IMR-90 (cell line): Measurements from ENCODE around the gene NSUN6. TPM values are rescaled to one million over a fixed set of nuclear protein-coding genes. Genes with fewer than 3 reads are reported as not detected.
"Not testable (repeated sequence)": the region's sequence is repeated elsewhere in the genome, so short reads cannot be mapped to it uniquely, and the experiment has no call there.

Experiments used
- ATAC-seq: fragments of 200-7000 bp; cut with Tn5 transposase; 2 replicates; pipeline ENCODE4 v1.9.1; 2020; ENCODE audit warnings: low read depth, mild to moderate bottlenecking, moderate library complexity
- BruUV-seq: library from RNA; stranded (reverse); fragments of 400-500 nt; replicated peaks from 2 replicates; lab custom pipeline; 2021; lab: Mats Ljungman, UMichigan
- CTCF ChIA-PET: fragments of 300-600 bp; formaldehyde crosslinking; extraction: SDS; loops from one replicate; lab custom pipeline; 2021; ENCODE audit warnings: antibody characterized with exemption; lab: Yijun Ruan, JAX
- POLR2A ChIA-PET: fragments of 300-600 bp; sonication (Branson Sonifier 250); formaldehyde crosslinking; loops from one replicate; lab custom pipeline; 2022; ENCODE audit warnings: antibody characterized with exemption; ENCODE audit not compliant: unreplicated experiment; lab: Charles Lee
- DNase-seq: peaks from one replicate; pipeline ENCODE4 v3.0.0; 2013
- H2AFZ ChIP-seq: replicated peaks from 2 replicates; pipeline ENCODE3; 2013; ENCODE audit warnings: low read length, mild to moderate bottlenecking; ENCODE audit not compliant: poor library complexity
- H2AK5ac ChIP-seq: 2 replicates; pipeline ENCODE4 v1.6.1; 2013; ENCODE audit warnings: low read depth, low read length, inconsistent platforms
- H2AK9ac ChIP-seq: replicated peaks from 2 replicates; pipeline ENCODE3; 2013; ENCODE audit warnings: mild to moderate bottlenecking, low read depth, low read length, moderate library complexity; ENCODE audit not compliant: poor library complexity
- H2BK120ac ChIP-seq: 2 replicates; pipeline ENCODE4 v1.6.1; 2013; ENCODE audit warnings: low read depth, low read length, inconsistent platforms
- H2BK15ac ChIP-seq: 3 replicates; pipeline ENCODE4 v1.6.1; 2013; ENCODE audit warnings: low read depth, low read length, inconsistent platforms
- H2BK20ac ChIP-seq: 2 replicates; pipeline ENCODE4 v1.6.1; 2013; ENCODE audit warnings: low read depth, mild to moderate bottlenecking, inconsistent platforms, low read length, moderate library complexity
- H2BK5ac ChIP-seq: 2 replicates; pipeline ENCODE4 v1.6.1; 2013; ENCODE audit warnings: mild to moderate bottlenecking, low read depth, low read length, inconsistent platforms; ENCODE audit not compliant: poor library complexity, severe bottlenecking
- H3K14ac ChIP-seq: replicated peaks from 2 replicates; pipeline ENCODE4 v1.6.1; 2013; ENCODE audit warnings: low read depth, low read length, inconsistent platforms
- H3K18ac ChIP-seq: 2 replicates; pipeline ENCODE4 v1.6.1; 2013; ENCODE audit warnings: low read depth, low read length, control low read depth
- H3K23ac ChIP-seq: 2 replicates; pipeline ENCODE4 v1.6.1; 2013; ENCODE audit warnings: low read depth, low read length, inconsistent platforms
- H3K27ac ChIP-seq: 2 replicates; pipeline ENCODE4 v1.5.1; 2013; ENCODE audit warnings: mild to moderate bottlenecking, control low read depth, low read length; ENCODE audit not compliant: insufficient read depth
- H3K27me3 ChIP-seq: 2 replicates; pipeline ENCODE4 v1.6.1; 2013; ENCODE audit warnings: low read length; ENCODE audit not compliant: control insufficient read depth, insufficient read depth
- H3K36me3 ChIP-seq: 2 replicates; pipeline ENCODE4 v1.6.1; 2013; ENCODE audit warnings: low read length, mixed read lengths; ENCODE audit not compliant: control insufficient read depth, insufficient read depth
- H3K4ac ChIP-seq: 2 replicates; pipeline ENCODE4 v1.6.1; 2013; ENCODE audit warnings: low read depth, low read length, inconsistent platforms
- H3K4me1 ChIP-seq: 2 replicates; pipeline ENCODE4 v1.6.1; 2013; ENCODE audit warnings: low read length, mixed read lengths; ENCODE audit not compliant: control insufficient read depth, insufficient read depth
- H3K4me2 ChIP-seq: 2 replicates; pipeline ENCODE4 v1.6.1; 2013; ENCODE audit warnings: low read depth, mild to moderate bottlenecking, control low read depth, low read length, moderate library complexity
- H3K4me3 ChIP-seq: 2 replicates; pipeline ENCODE4 v1.5.1; 2013; ENCODE audit warnings: low read depth, mild to moderate bottlenecking, control low read depth, low read length, moderate library complexity; ENCODE audit not compliant: insufficient read depth
- H3K56ac ChIP-seq: 2 replicates; pipeline ENCODE4 v1.6.1; 2013; ENCODE audit warnings: low read length, inconsistent platforms; ENCODE audit not compliant: insufficient read depth; ENCODE audit errors: extremely low read depth
- H3K79me1 ChIP-seq, 2 experiments: 2 replicates each; pipeline ENCODE4 v1.6.1; 2013; ENCODE audit warnings: low read length in 2 of 2, inconsistent platforms in 1 of 2, low read depth in 1 of 2
- H3K9ac ChIP-seq: 2 replicates; pipeline ENCODE4 v1.6.1; 2013; ENCODE audit warnings: low read depth, low read length, control low read depth
- H3K9me1 ChIP-seq: 2 replicates; pipeline ENCODE4 v1.6.1; 2013; ENCODE audit warnings: low read length, inconsistent platforms; ENCODE audit not compliant: insufficient read depth
- H3K9me3 ChIP-seq: 2 replicates; pipeline ENCODE4 v1.6.1; 2013; ENCODE audit warnings: low read length; ENCODE audit not compliant: control insufficient read depth, insufficient read depth
- H4K20me1 ChIP-seq: 2 replicates; pipeline ENCODE4 v1.6.1; 2013; ENCODE audit warnings: low read length, inconsistent platforms; ENCODE audit not compliant: insufficient read depth
- H4K5ac ChIP-seq: 2 replicates; pipeline ENCODE4 v1.6.1; 2013; ENCODE audit warnings: mild to moderate bottlenecking, low read depth, low read length, control low read depth
- H4K8ac ChIP-seq, 2 experiments: 2 replicates each; pipeline ENCODE4 v1.6.1; 2013; ENCODE audit warnings: low read depth in 2 of 2, low read length in 2 of 2, control low read depth in 1 of 2, inconsistent platforms in 1 of 2
- H4K91ac ChIP-seq: 2 replicates; pipeline ENCODE4 v1.6.1; 2013; ENCODE audit warnings: low read depth, low read length, inconsistent platforms; ENCODE audit not compliant: insufficient read depth
- WGBS, 2 experiments: methylation state at CpG; one replicate each; pipeline versions ENCODE4 v1.1.5 to v1.1.7; 2013; ENCODE audit warnings: missing lambda C conversion rate in 2 of 2; ENCODE audit not compliant: insufficient read length in 1 of 2; ENCODE audit errors: extremely low coverage in 2 of 2; 5-methylcytosine and 5-hydroxymethylcytosine counted together
- dilution Hi-C: fragments of 300-500 bp; cut with HindIII; formaldehyde crosslinking; loops from one replicate; pipeline ENCODE4 v1.14.3; 2018; ENCODE audit warnings: low sequenced_read_pairs; ENCODE audit not compliant: unreplicated experiment
- in situ Hi-C: fragments of 300-500 bp; cut with MboI; formaldehyde crosslinking; loops from 3 replicates; pipeline ENCODE4 v1.14.3; 2019; ENCODE audit warnings: low sequenced_read_pairs, inconsistent platforms, mixed read lengths
- intact Hi-C: fragments of 100-400 bp; cut with micrococcal nuclease; formaldehyde crosslinking; loops from 2 replicates; pipeline ENCODE4 v1.10.0; 2022
- polyA plus RNA-seq, 3 experiments: library from polyadenylated mRNA; depleted of rRNA; stranded (reverse); fragments of >200 nt; gene quantifications; 2 replicates each; pipeline ENCODE4 v1.2.3, GENCODE V29; 2012; ENCODE audit warnings: low replicate concordance in 1 of 3
- total RNA-seq: library from RNA; depleted of rRNA; stranded (reverse); fragments of >200 nt; gene quantifications from 2 replicates; pipeline ENCODE4 v1.2.3, GENCODE V29; 2012

The NSUN6 gene
- total and polyA plus RNA-seq, 2 of the 4 experiments (the other 2 are of a cell fraction), result 4.6 to 11.5 TPM

DNA sequence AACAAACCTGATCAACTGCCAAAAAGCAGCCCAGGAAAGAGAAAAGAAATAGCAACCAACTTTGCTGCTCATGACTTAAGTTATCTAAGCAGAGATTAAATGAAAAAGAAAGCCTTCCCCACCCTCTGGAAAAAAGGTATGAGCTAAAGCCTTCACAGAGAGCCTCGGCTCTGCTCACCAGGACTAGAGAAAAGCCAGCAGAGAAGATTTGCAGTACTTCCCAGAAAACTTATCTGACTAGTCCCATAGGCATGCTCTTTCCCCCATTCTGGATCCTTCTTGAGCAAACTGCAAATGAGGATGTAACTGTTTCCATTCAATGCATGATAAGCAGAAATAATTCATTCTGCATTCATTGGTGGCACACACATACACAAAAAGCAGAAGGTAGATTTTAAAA lies 27.7 kb downstream of the NSUN6 start:
- H3K9me3 ChIP-seq, H3K4me1 ChIP-seq, H3K4ac ChIP-seq, dilution Hi-C loops, H2AFZ ChIP-seq, H3K27me3 ChIP-seq, H4K20me1 ChIP-seq, BruUV-seq, H3K27ac ChIP-seq, H2AK9ac ChIP-seq, H4K8ac ChIP-seq, H2BK15ac ChIP-seq, intact Hi-C loops, H3K4me3 ChIP-seq, H2BK120ac ChIP-seq, H3K79me1 ChIP-seq, H3K9ac ChIP-seq, in situ Hi-C loops, H3K9me1 ChIP-seq, POLR2A ChIA-PET, H2AK5ac ChIP-seq, H3K56ac ChIP-seq, H4K91ac ChIP-seq, H3K36me3 ChIP-seq, CTCF ChIA-PET: not testable (repeated sequence)
- DNase-seq (peak; percentile 69), ATAC-seq (peak; percentile 89)
- H4K5ac ChIP-seq, result peak overlapping the region; percentile 71; the same call in 1 of the 2 replicates
- peak overlapping the region; percentile 65; the same call in 1 of the 2 replicates for H3K14ac ChIP-seq
- no CpG with 5 or more reads among the region's 1 CpG for WGBS, 2 experiments
- H3K4me2 ChIP-seq, result peak overlapping the region; percentile 41; the same call in 1 of the 2 replicates
- peak overlapping the region; percentile 65 for H2BK5ac ChIP-seq
- H3K23ac ChIP-seq, result peak overlapping the region; percentile 5; the same call in 1 of the 2 replicates
- H2BK20ac ChIP-seq, result peak overlapping the region; percentile 21; the same call in 1 of the 2 replicates
- peak overlapping the region; percentile 88; the same call in 1 of the 2 replicates for H3K18ac ChIP-seq
